SK-N-SH (cell line): ENCODE results near the gene YAF2. TPM values are rescaled to one million over a fixed set of nuclear protein-coding genes. Genes with fewer than 3 reads are reported as not detected.

ENCODE experiments used
- CTCF ChIA-PET: fragments of 300-600, 350-600 bp; formaldehyde crosslinking; extraction: SDS; loops from one replicate; lab custom pipeline; 2021; lab: Yijun Ruan, JAX
- POLR2A ChIA-PET: fragments of 350-600 bp; sonication (Branson Sonifier 250); formaldehyde crosslinking; extraction: SDS; loops from one replicate; lab custom pipeline; 2020; ENCODE audit warnings: antibody characterized with exemption, inconsistent platforms; lab: Yijun Ruan, JAX
- DNase-seq: peaks from one replicate; pipeline ENCODE4 v3.0.0; 2012
- H2AFZ ChIP-seq: fragments of 200-600 bp; sonication (generic); 2 replicates; pipeline ENCODE4 v1.8.1; 2016; ENCODE audit warnings: antibody characterized with exemption, mild to moderate bottlenecking, low read depth
- H3F3A ChIP-seq: fragments of 200-600 bp; sonication (generic); replicated peaks from 2 replicates; pipeline ENCODE3; 2016; ENCODE audit warnings: antibody characterized with exemption, mild to moderate bottlenecking; ENCODE audit not compliant: insufficient read depth
- H3K27ac ChIP-seq, 2 experiments: fragments of 200-500 bp in 1 of 2; fragments of 200-600 bp in 1 of 2; sonication (Bioruptor generic) in 1 of 2; sonication (generic), shearing (Covaris generic) in 1 of 2; 2 replicates each; pipeline versions ENCODE4 v1.5.1 to v1.6.1; 2014 to 2016; ENCODE audit warnings: low read depth in 2 of 2, inconsistent platforms in 1 of 2, low read length in 1 of 2, mild to moderate bottlenecking in 1 of 2, mixed read lengths in 1 of 2
- H3K27me3 ChIP-seq: fragments of 200-600 bp; sonication (generic), shearing (Covaris generic); 2 replicates; pipeline ENCODE4 v1.6.1; 2016; ENCODE audit warnings: mixed run types; ENCODE audit not compliant: insufficient read depth
- H3K36me3 ChIP-seq, 2 experiments: fragments of 200-500 bp in 1 of 2; fragments of 200-600 bp in 1 of 2; sonication (Bioruptor generic) in 1 of 2; sonication (generic) in 1 of 2; replicated peaks in 1 of 2; 2 replicates each; pipeline versions ENCODE3 to v1.5.1; 2014 to 2016; ENCODE audit warnings: low read length in 1 of 2, mild to moderate bottlenecking in 1 of 2; ENCODE audit not compliant: insufficient read depth in 2 of 2, control insufficient read depth in 1 of 2
- H3K4me1 ChIP-seq, 2 experiments: fragments of 200-500 bp in 1 of 2; fragments of 200-600 bp in 1 of 2; sonication (Bioruptor generic) in 1 of 2; sonication (generic), shearing (Covaris generic) in 1 of 2; 2 replicates each; pipeline versions ENCODE4 v1.5.1 to v1.6.1; 2014 to 2016; ENCODE audit warnings: low read depth in 1 of 2, low read length in 1 of 2, mixed run types in 1 of 2; ENCODE audit not compliant: insufficient read depth in 2 of 2, control insufficient read depth in 1 of 2
- H3K4me2 ChIP-seq: fragments of 200-600 bp; sonication (generic), shearing (Covaris generic); 2 replicates; pipeline ENCODE4 v1.6.1; 2017; ENCODE audit warnings: mixed run types
- H3K4me3 ChIP-seq, 2 experiments: fragments of 200-500 bp in 1 of 2; fragments of 200-600 bp in 1 of 2; sonication (Bioruptor generic) in 1 of 2; sonication (generic), shearing (Covaris generic) in 1 of 2; 2 replicates each; pipeline versions ENCODE4 v1.5.1 to v1.8.1; 2014 to 2016; ENCODE audit warnings: low read depth in 2 of 2, inconsistent platforms in 1 of 2, low read length in 1 of 2, mild to moderate bottlenecking in 1 of 2, mixed read lengths in 1 of 2, moderate library complexity in 1 of 2
- H3K79me2 ChIP-seq: fragments of 200-600 bp; sonication (generic); 2 replicates; pipeline ENCODE4 v1.8.1; 2017; ENCODE audit warnings: mild to moderate bottlenecking; ENCODE audit not compliant: insufficient read depth
- H3K9ac ChIP-seq: fragments of 200-600 bp; sonication (generic); 2 replicates; pipeline ENCODE4 v1.6.1; 2017; ENCODE audit warnings: mixed run types
- H3K9me2 ChIP-seq: fragments of 200-600 bp; sonication (generic); 2 replicates; pipeline ENCODE4 v1.6.1; 2017; ENCODE audit warnings: mixed run types
- H3K9me3 ChIP-seq: fragments of 200-600 bp; sonication (generic); 2 replicates; pipeline ENCODE4 v1.6.1; 2017; ENCODE audit warnings: mixed run types, mild to moderate bottlenecking, moderate library complexity
- H4K20me1 ChIP-seq: fragments of 200-600 bp; sonication (generic); 2 replicates; pipeline ENCODE4 v1.6.1; 2017; ENCODE audit warnings: mild to moderate bottlenecking, mixed run types; ENCODE audit not compliant: insufficient read depth
- CHD2 ChIP-seq: fragments of 150-350 bp; IDR thresholded peaks from 2 replicates; pipeline ENCODE4 v1.6.1; 2018; ENCODE audit warnings: low read length; ENCODE audit not compliant: partially characterized antibody
- ELF1 ChIP-seq: IDR thresholded peaks from 2 replicates; pipeline ENCODE4 v1.4.0; 2012
- FOXM1 ChIP-seq: IDR thresholded peaks from 2 replicates; pipeline ENCODE4 v1.4.0; 2012; ENCODE audit warnings: low read depth, mild to moderate bottlenecking
- GABPA ChIP-seq: IDR thresholded peaks from 2 replicates; pipeline ENCODE4 v1.4.0; 2012; ENCODE audit warnings: low read depth, mild to moderate bottlenecking
- GATA2 ChIP-seq: sonication (generic); formaldehyde crosslinking; IDR thresholded peaks from 2 replicates; pipeline ENCODE4 v1.5.0; 2020; ENCODE audit warnings: mild to moderate bottlenecking, missing genetic modification reagents
- MEF2A ChIP-seq: IDR thresholded peaks from 2 replicates; pipeline ENCODE4 v1.4.0; 2012; ENCODE audit warnings: low read depth, borderline replicate concordance
- MXI1 ChIP-seq: IDR thresholded peaks from 2 replicates; pipeline ENCODE4 v1.6.1; 2012; ENCODE audit warnings: mild to moderate bottlenecking, low read depth, low read length, improper control_type of control experiment
- RAD21 ChIP-seq: IDR thresholded peaks from 2 replicates; pipeline ENCODE4 v1.6.1; 2012; ENCODE audit warnings: mild to moderate bottlenecking, low read length
- RCOR1 ChIP-seq: fragments of 150-350 bp; IDR thresholded peaks from 2 replicates; pipeline ENCODE4 v1.6.1; 2017; ENCODE audit warnings: antibody characterized with exemption, low read length
- RFX5 ChIP-seq: IDR thresholded peaks from 2 replicates; pipeline ENCODE4 v1.6.1; 2012; ENCODE audit warnings: mild to moderate bottlenecking, improper control_type of control experiment, low read length
- SMC3 ChIP-seq: IDR thresholded peaks from 2 replicates; pipeline ENCODE4 v1.6.1; 2012; ENCODE audit warnings: low read depth, low read length, improper control_type of control experiment
- TAF1 ChIP-seq: IDR thresholded peaks from 2 replicates; pipeline ENCODE4 v1.6.1; 2012; ENCODE audit warnings: low read depth, mild to moderate bottlenecking, low read length, moderate library complexity, borderline replicate concordance
- TEAD4 ChIP-seq: IDR thresholded peaks from 2 replicates; pipeline ENCODE4 v1.4.0; 2012; ENCODE audit warnings: mild to moderate bottlenecking, borderline replicate concordance; ENCODE audit not compliant: insufficient read depth
- WGBS: methylation state at CpG from one replicate; pipeline ENCODE4 v1.1.6; 2017; ENCODE audit warnings: low lambda C conversion rate; 5-methylcytosine and 5-hydroxymethylcytosine counted together
- polyA plus RNA-seq, 3 experiments: library from polyadenylated mRNA; depleted of rRNA; stranded (reverse); fragments of >200 nt; gene quantifications; 2 replicates each; pipeline ENCODE4 v1.2.3, GENCODE V29; 2012
- TF ChIP-seq, protein P1 (sequence below): IDR thresholded peaks from 2 replicates; pipeline ENCODE4 v1.4.0; 2012; ENCODE audit warnings: low read depth, borderline replicate concordance
- TF ChIP-seq, protein P2 (sequence below): fragments of 150-350 bp; IDR thresholded peaks from 2 replicates; pipeline ENCODE4 v1.6.1; 2016; ENCODE audit warnings: mild to moderate bottlenecking, low read depth, low read length
- TF ChIP-seq, protein P3 (sequence below): IDR thresholded peaks from 2 replicates; pipeline ENCODE4 v1.4.0; 2012; ENCODE audit warnings: low read depth
- TF ChIP-seq, protein P4 (sequence below): IDR thresholded peaks from 2 replicates; pipeline ENCODE4 v1.4.0; 2012; ENCODE audit warnings: low read depth, borderline replicate concordance
- TF ChIP-seq, protein P5 (sequence below): IDR thresholded peaks from 2 replicates; pipeline ENCODE4; 2012
- TF ChIP-seq, protein P6 (sequence below): fragments of 150-350 bp; IDR thresholded peaks from 2 replicates; pipeline ENCODE4 v1.6.1; 2017; ENCODE audit warnings: antibody characterized with exemption, low read length, low read depth, borderline replicate concordance

YAF2 gene
- polyA plus RNA-seq, 1 of the 3 experiments (the other 2 are of a cell fraction) = 5.3 TPM

DNA sequence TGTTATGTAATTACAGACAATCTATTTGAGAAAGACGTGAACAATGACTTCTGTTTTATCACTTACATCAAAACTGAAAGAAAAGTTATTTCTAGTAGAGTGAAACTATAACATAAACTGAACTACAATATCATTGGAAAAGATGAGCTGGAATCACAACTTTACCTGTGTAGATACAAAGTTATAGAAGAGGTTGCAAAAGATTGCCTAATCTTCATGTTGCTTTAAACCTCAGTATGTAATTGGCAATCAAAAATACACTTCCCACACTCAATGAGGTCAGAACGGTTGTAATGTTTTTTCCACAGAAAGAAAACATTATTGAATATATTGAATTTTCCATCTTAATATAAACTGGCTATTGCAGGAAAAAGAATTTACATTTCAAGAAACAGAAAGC lies 55.7 kb downstream of the YAF2 start:
- TF ChIP-seq GABPA = no peak
- TF ChIP-seq, protein P1, sequence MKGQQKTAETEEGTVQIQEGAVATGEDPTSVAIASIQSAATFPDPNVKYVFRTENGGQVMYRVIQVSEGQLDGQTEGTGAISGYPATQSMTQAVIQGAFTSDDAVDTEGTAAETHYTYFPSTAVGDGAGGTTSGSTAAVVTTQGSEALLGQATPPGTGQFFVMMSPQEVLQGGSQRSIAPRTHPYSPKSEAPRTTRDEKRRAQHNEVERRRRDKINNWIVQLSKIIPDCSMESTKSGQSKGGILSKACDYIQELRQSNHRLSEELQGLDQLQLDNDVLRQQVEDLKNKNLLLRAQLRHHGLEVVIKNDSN = no peak
- no peak for TF ChIP-seq TEAD4
- no peak for TF ChIP-seq RAD21
- TF ChIP-seq, protein P2, sequence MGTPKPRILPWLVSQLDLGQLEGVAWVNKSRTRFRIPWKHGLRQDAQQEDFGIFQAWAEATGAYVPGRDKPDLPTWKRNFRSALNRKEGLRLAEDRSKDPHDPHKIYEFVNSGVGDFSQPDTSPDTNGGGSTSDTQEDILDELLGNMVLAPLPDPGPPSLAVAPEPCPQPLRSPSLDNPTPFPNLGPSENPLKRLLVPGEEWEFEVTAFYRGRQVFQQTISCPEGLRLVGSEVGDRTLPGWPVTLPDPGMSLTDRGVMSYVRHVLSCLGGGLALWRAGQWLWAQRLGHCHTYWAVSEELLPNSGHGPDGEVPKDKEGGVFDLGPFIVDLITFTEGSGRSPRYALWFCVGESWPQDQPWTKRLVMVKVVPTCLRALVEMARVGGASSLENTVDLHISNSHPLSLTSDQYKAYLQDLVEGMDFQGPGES = no peak
- TF ChIP-seq, protein P3, sequence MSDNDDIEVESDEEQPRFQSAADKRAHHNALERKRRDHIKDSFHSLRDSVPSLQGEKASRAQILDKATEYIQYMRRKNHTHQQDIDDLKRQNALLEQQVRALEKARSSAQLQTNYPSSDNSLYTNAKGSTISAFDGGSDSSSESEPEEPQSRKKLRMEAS = no peak
- TF ChIP-seq MEF2A = no peak
- TF ChIP-seq, protein P4, sequence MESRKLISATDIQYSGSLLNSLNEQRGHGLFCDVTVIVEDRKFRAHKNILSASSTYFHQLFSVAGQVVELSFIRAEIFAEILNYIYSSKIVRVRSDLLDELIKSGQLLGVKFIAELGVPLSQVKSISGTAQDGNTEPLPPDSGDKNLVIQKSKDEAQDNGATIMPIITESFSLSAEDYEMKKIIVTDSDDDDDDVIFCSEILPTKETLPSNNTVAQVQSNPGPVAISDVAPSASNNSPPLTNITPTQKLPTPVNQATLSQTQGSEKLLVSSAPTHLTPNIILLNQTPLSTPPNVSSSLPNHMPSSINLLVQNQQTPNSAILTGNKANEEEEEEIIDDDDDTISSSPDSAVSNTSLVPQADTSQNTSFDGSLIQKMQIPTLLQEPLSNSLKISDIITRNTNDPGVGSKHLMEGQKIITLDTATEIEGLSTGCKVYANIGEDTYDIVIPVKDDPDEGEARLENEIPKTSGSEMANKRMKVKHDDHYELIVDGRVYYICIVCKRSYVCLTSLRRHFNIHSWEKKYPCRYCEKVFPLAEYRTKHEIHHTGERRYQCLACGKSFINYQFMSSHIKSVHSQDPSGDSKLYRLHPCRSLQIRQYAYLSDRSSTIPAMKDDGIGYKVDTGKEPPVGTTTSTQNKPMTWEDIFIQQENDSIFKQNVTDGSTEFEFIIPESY = no peak
- no peak for TF ChIP-seq TAF1
- TF ChIP-seq, protein P5, sequence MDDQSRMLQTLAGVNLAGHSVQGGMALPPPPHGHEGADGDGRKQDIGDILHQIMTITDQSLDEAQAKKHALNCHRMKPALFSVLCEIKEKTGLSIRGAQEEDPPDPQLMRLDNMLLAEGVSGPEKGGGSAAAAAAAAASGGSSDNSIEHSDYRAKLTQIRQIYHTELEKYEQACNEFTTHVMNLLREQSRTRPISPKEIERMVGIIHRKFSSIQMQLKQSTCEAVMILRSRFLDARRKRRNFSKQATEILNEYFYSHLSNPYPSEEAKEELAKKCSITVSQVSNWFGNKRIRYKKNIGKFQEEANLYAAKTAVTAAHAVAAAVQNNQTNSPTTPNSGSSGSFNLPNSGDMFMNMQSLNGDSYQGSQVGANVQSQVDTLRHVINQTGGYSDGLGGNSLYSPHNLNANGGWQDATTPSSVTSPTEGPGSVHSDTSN = no peak
- TF ChIP-seq GATA2 (CRISPR knock-in tag) = no peak
- TF ChIP-seq FOXM1 = no peak
- TF ChIP-seq RFX5 = no peak
- no peak for TF ChIP-seq RCOR1
- no peak for TF ChIP-seq CHD2
- no peak for TF ChIP-seq ELF1
- TF ChIP-seq MXI1 = no peak
- TF ChIP-seq, protein P6, sequence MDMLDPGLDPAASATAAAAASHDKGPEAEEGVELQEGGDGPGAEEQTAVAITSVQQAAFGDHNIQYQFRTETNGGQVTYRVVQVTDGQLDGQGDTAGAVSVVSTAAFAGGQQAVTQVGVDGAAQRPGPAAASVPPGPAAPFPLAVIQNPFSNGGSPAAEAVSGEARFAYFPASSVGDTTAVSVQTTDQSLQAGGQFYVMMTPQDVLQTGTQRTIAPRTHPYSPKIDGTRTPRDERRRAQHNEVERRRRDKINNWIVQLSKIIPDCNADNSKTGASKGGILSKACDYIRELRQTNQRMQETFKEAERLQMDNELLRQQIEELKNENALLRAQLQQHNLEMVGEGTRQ = no peak
- no peak for TF ChIP-seq SMC3

More for the DNA sequence above, 55.7 kb downstream of the YAF2 start:
- H2AFZ ChIP-seq = no peak overlapping the region
- WGBS = 97% methylated on average over 2 of the region's 2 CpGs
- no peak overlapping the region for H3K4me2 ChIP-seq
- H3K36me3 ChIP-seq = peaks cover 0 to 29% of the 10 kb centered on the region in 2 experiments
- DNase-seq = no peak
- H3K27me3 ChIP-seq = no peaks in the 10 kb centered on the region
- CTCF ChIA-PET = no interaction called here
- H3K79me2 ChIP-seq = no peaks in the 10 kb centered on the region; the same call in 1 of the 2 replicates
- no peaks in the 10 kb centered on the region for H3K9me3 ChIP-seq
- POLR2A ChIA-PET = no interaction called here
- no peak overlapping the region for H3K9ac ChIP-seq
- no peaks in the 10 kb centered on the region for H3K4me1 ChIP-seq
- no peaks in the 10 kb centered on the region for H3F3A ChIP-seq
- no peaks in the 10 kb centered on the region for H3K9me2 ChIP-seq
- H4K20me1 ChIP-seq = no peaks in the 10 kb centered on the region
- H3K27ac ChIP-seq = no peak overlapping the region
- no peak overlapping the region for H3K4me3 ChIP-seq
